Neural progenitor cell (in vitro differentiated cells): ENCODE results near the gene NR2C2. TPM values are rescaled to one million over a fixed set of nuclear protein-coding genes. Genes with fewer than 3 reads are reported as not detected.

Experiments used
- DNase-seq: peaks from one replicate; pipeline ENCODE4 v3.0.0-alpha.2; 2016; ENCODE audit warnings: low spot score
- H2AFZ ChIP-seq: fragments of 200-600 bp; sonication (generic); replicated peaks from 2 replicates; pipeline ENCODE4 v1.6.1; 2016; ENCODE audit warnings: antibody characterized with exemption
- H3F3A ChIP-seq: fragments of 200-600 bp; sonication (generic); 2 replicates; pipeline ENCODE4 v1.6.1; 2016; ENCODE audit warnings: antibody characterized with exemption, low read depth
- H3K27ac ChIP-seq: fragments of 200-600 bp; sonication (generic); 2 replicates; pipeline ENCODE4 v1.5.1; 2016; ENCODE audit warnings: mild to moderate bottlenecking
- H3K27me3 ChIP-seq: fragments of 200-600 bp; sonication (generic); 2 replicates; pipeline ENCODE4 v1.6.1; 2016; ENCODE audit warnings: mild to moderate bottlenecking, moderate library complexity
- H3K36me3 ChIP-seq: fragments of 200-600 bp; sonication (generic); 2 replicates; pipeline ENCODE4 v1.5.1; 2016
- H3K4me1 ChIP-seq: fragments of 200-600 bp; sonication (generic); 2 replicates; pipeline ENCODE4 v1.6.1; 2016; ENCODE audit warnings: mixed run types
- H3K4me2 ChIP-seq: fragments of 200-600 bp; sonication (generic); 2 replicates; pipeline ENCODE4 v1.6.1; 2016
- H3K4me3 ChIP-seq: fragments of 200-600 bp; sonication (generic); 2 replicates; pipeline ENCODE4 v1.5.1; 2016
- H3K79me2 ChIP-seq: fragments of 200-600 bp; sonication (generic); 2 replicates; pipeline ENCODE4 v1.6.1; 2016; ENCODE audit warnings: low read depth
- H3K9ac ChIP-seq: fragments of 200-600 bp; sonication (generic); 2 replicates; pipeline ENCODE4 v1.6.1; 2016
- H3K9me3 ChIP-seq: fragments of 200-600 bp; sonication (generic); 2 replicates; pipeline ENCODE4 v1.5.1; 2016; ENCODE audit warnings: low read depth
- H4K20me1 ChIP-seq: fragments of 200-600 bp; sonication (generic); 2 replicates; pipeline ENCODE4 v1.6.1; 2016; ENCODE audit warnings: low read depth
- H3K27ac Mint-ChIP-seq: 3 replicates; pipeline ENCODE4 v1.8.0; 2021; ENCODE audit warnings: mixed read lengths
- H3K27me3 Mint-ChIP-seq: 2 replicates; pipeline ENCODE4 v1.8.0; 2022; ENCODE audit warnings: low read depth, mild to moderate bottlenecking, inconsistent platforms, moderate library complexity, mixed read lengths; ENCODE audit not compliant: insufficient read depth
- H3K36me3 Mint-ChIP-seq: 3 replicates; pipeline ENCODE4 v1.8.0; 2021; ENCODE audit warnings: mixed read lengths
- H3K4me1 Mint-ChIP-seq: 3 replicates; pipeline ENCODE4 v1.8.0; 2021; ENCODE audit warnings: mixed read lengths
- H3K4me3 Mint-ChIP-seq: 3 replicates; pipeline ENCODE4 v1.8.0; 2021; ENCODE audit warnings: mild to moderate bottlenecking, moderate library complexity, mixed read lengths
- H3K9me3 Mint-ChIP-seq: 3 replicates; pipeline ENCODE4 v1.8.0; 2020; ENCODE audit warnings: mixed read lengths
- CTCF ChIP-seq: fragments of 200-600 bp; sonication (generic); IDR thresholded peaks from 2 replicates; pipeline ENCODE4 v1.5.1; 2017; ENCODE audit warnings: antibody characterized with exemption, mild to moderate bottlenecking
- EZH2 ChIP-seq: fragments of 200-600 bp; sonication (generic); IDR thresholded peaks from 2 replicates; pipeline ENCODE4 v1.6.1; 2017; ENCODE audit warnings: antibody characterized with exemption, mild to moderate bottlenecking, moderate library complexity
- EZH2phosphoT487 ChIP-seq: fragments of 200-600 bp; sonication (generic); IDR thresholded peaks from 2 replicates; pipeline ENCODE4 v1.6.1; 2017; ENCODE audit warnings: antibody characterized with exemption
- total RNA-seq: library from RNA; depleted of rRNA; stranded (reverse); fragments of >200 nt; gene quantifications from 2 replicates; pipeline ENCODE4 v1.2.3, GENCODE V29; 2015; ENCODE audit warnings: low replicate concordance

Gene NR2C2
- total RNA-seq, 1 donor from 2014 or later, result 57.3 TPM

DNA sequence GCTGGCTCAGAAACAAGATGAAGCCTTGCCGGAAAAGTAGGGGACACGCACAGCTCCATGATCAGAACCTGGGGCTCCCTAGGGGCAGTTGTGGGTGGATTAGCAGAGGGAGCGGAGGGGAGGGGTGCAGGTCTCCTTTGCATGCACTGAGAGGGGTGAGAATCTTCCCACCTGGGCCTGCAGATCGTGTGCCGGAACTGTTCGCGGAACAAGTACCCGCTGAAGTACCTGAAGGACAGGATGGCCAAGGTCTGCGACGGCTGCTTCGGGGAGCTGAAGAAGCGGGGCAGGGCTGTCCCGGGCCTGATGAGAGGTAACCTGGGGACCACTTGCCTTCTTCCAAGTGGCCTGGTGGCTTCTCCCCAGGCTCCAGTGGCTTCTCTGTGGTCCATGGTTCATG is 24.5 kb upstream of the NR2C2 start:
- TF ChIP-seq EZH2 (no peak), CTCF (no peak), EZH2phosphoT487 (no peak)
- no peak overlapping the region for H3K27ac ChIP-seq
- H2AFZ ChIP-seq, result no peak overlapping the region
- no peaks in the 10 kb centered on the region for H3K36me3 ChIP-seq
- H3F3A ChIP-seq, result peaks cover 9% of the 10 kb centered on the region
- no peak for DNase-seq
- H3K9me3 ChIP-seq, result no peaks in the 10 kb centered on the region
- H3K27me3 Mint-ChIP-seq, result peaks cover 2% of the 10 kb centered on the region
- no peaks in the 10 kb centered on the region for H3K36me3 Mint-ChIP-seq
- H3K4me3 Mint-ChIP-seq, result no peak overlapping the region
- no peak overlapping the region for H3K4me2 ChIP-seq
- peaks cover 24% of the 10 kb centered on the region for H3K4me1 Mint-ChIP-seq
- H3K4me3 ChIP-seq, result no peak overlapping the region
- no peaks in the 10 kb centered on the region for H3K9me3 Mint-ChIP-seq
- no peak overlapping the region for H3K27ac Mint-ChIP-seq
- peaks cover 6% of the 10 kb centered on the region for H4K20me1 ChIP-seq
- peaks cover 10% of the 10 kb centered on the region for H3K4me1 ChIP-seq
- no peaks in the 10 kb centered on the region for H3K27me3 ChIP-seq
- H3K79me2 ChIP-seq, result no peaks in the 10 kb centered on the region
- H3K9ac ChIP-seq, result no peak overlapping the region

- peaks cover 24% of the 10 kb centered on the region for H3K4me1 Mint-ChIP-seq
- H3K9me3 Mint-ChIP-seq, result no peaks in the 10 kb centered on the region
Measured at GRCh38 chr3:14923476-14923875, 23.9 kb upstream of the NR2C2 start.

DNA sequence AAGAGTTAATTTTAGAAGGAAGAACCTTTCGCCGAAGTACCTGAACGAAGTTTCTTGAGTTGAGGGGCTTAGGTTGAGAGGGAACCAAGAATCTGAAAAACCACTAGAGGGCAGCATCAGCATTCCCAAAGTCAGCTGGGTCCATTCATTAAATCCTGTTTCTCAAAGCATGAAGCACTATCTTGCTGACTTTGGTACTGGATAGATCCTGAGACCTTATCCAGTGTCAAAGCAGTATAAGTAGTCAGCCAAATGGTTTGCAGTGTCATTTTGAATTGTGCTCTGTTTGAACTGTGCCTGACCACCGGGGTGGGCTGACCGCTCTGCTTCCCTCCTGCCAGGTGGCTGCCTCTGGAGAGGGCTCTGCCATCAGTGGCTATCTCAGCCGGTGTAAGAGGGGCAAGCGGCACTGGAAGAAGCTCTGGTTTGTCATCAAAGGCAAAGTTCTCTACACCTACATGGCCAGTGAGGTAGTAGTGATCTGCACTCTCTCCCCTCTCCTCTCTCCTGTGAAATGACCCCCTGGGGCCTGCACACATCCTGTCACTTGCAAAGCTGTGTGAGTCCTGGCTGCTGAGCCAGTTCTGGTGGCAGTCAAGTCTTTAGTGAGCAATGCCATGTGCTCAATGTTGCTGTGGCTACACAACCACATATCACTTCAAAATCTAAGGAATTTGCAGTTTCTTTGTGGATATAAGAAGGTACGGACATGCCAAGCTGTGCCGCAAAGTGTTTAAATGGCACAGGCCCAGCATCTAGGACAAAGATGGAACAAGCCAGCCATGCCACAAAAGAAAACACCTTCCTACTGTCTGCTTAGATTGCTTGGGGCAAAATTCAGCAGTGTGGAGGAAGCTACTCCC is 21.4 kb upstream of the NR2C2 start:
- no peaks in the 10 kb centered on the region for H3K9me3 Mint-ChIP-seq
- no peak overlapping the region for H3K9ac ChIP-seq
- H3K36me3 Mint-ChIP-seq, result no peaks in the 10 kb centered on the region
- peaks cover 6% of the 10 kb centered on the region for H4K20me1 ChIP-seq
- H3F3A ChIP-seq, result peaks cover 9% of the 10 kb centered on the region
- DNase-seq, result peak; percentile 80
- H3K27ac Mint-ChIP-seq, result no peak overlapping the region
- TF ChIP-seq EZH2, result no peak
- peak; percentile 83 for TF ChIP-seq CTCF
- H3K27me3 Mint-ChIP-seq, result no peaks in the 10 kb centered on the region
- peaks cover 10% of the 10 kb centered on the region for H3K4me1 ChIP-seq
- H3K36me3 ChIP-seq, result no peaks in the 10 kb centered on the region
- H3K27me3 ChIP-seq, result no peaks in the 10 kb centered on the region
- no peak overlapping the region for H3K4me3 Mint-ChIP-seq
- no peak overlapping the region for H3K27ac ChIP-seq
- no peaks in the 10 kb centered on the region for H3K9me3 ChIP-seq
- peaks cover 24% of the 10 kb centered on the region for H3K4me1 Mint-ChIP-seq
- H3K4me2 ChIP-seq, result no peak overlapping the region
- no peak overlapping the region for H2AFZ ChIP-seq
- no peaks in the 10 kb centered on the region for H3K79me2 ChIP-seq
- H3K4me3 ChIP-seq, result no peak overlapping the region

More at GRCh38 chr3:14923476-14923875, 23.9 kb upstream of the NR2C2 start:
- Histone ChIP-seq H3F3A (peaks cover 9% of the 10 kb centered on the region), H3K79me2 (no peaks in the 10 kb centered on the region), H2AFZ (no peak overlapping the region), H3K36me3 (no peaks in the 10 kb centered on the region), H3K9me3 (no peaks in the 10 kb centered on the region), H3K9ac (no peak overlapping the region), H4K20me1 (peaks cover 6% of the 10 kb centered on the region), H3K4me3 (no peak overlapping the region), H3K27me3 (no peaks in the 10 kb centered on the region), H3K4me2 (peak overlapping the region; percentile 32), H3K4me1 (peaks cover 10% of the 10 kb centered on the region), H3K27ac (no peak overlapping the region)
- TF ChIP-seq EZH2 (no peak), CTCF (no peak), EZH2phosphoT487 (no peak)
- no peaks in the 10 kb centered on the region for H3K36me3 Mint-ChIP-seq
- no peak for DNase-seq
- H3K27me3 Mint-ChIP-seq, result peaks cover 2% of the 10 kb centered on the region
- H3K4me3 Mint-ChIP-seq, result no peak overlapping the region
- peak overlapping the region; percentile 2 for H3K27ac Mint-ChIP-seq
